Neural cell (in vitro differentiated cells): ENCODE results near the gene NDUFAF3. TPM values are rescaled to one million over a fixed set of nuclear protein-coding genes. Genes with fewer than 3 reads are reported as not detected.

Experiments
- H2AFZ ChIP-seq: fragments of 200-600, 300-800 bp; sonication (generic), shearing (Covaris generic); 2 replicates; pipeline ENCODE4 v1.6.0; 2014; ENCODE audit warnings: low read depth, mild to moderate bottlenecking, antibody characterized with exemption, low read length, moderate library complexity
- H3F3A ChIP-seq: fragments of 200-600 bp; shearing (Covaris generic); 2 replicates; pipeline ENCODE4 v1.6.1; 2016; ENCODE audit warnings: mild to moderate bottlenecking, moderate library complexity, mixed read lengths, antibody characterized with exemption, low read length; ENCODE audit not compliant: insufficient read depth, poor library complexity, severe bottlenecking
- H3K27ac ChIP-seq: fragments of 200-600, 300-800 bp; sonication (generic), shearing (Covaris generic); 2 replicates; pipeline ENCODE4 v1.5.1; 2014; ENCODE audit warnings: mild to moderate bottlenecking, low read length, moderate library complexity
- H3K27me3 ChIP-seq: fragments of 300-800, 200-600 bp; sonication (generic), shearing (Covaris generic); 2 replicates; pipeline ENCODE4 v1.6.0; 2014; ENCODE audit warnings: mild to moderate bottlenecking, low read depth, low read length, moderate library complexity; ENCODE audit not compliant: insufficient read depth
- H3K36me3 ChIP-seq: fragments of 300-800, 200-600 bp; sonication (generic), shearing (Covaris generic); 2 replicates; pipeline ENCODE4 v1.5.1; 2014; ENCODE audit warnings: mild to moderate bottlenecking, antibody characterized with exemption, low read length, moderate library complexity; ENCODE audit not compliant: insufficient read depth
- H3K4me2 ChIP-seq: fragments of 300-800, 200-600 bp; sonication (generic), shearing (Covaris generic); 2 replicates; pipeline ENCODE4 v1.6.0; 2014; ENCODE audit warnings: mild to moderate bottlenecking, low read length
- H3K4me3 ChIP-seq: fragments of 300-800, 200-600 bp; sonication (generic), shearing (Covaris generic); 2 replicates; pipeline ENCODE4 v1.5.1; 2014; ENCODE audit warnings: mild to moderate bottlenecking, low read length, moderate library complexity
- H3K79me2 ChIP-seq: fragments of 200-600 bp; shearing (Covaris generic); replicated peaks from 2 replicates; pipeline ENCODE4 v1.6.0; 2014; ENCODE audit warnings: mild to moderate bottlenecking, low read length, moderate library complexity; ENCODE audit not compliant: insufficient read depth
- H3K9ac ChIP-seq: fragments of 300-800, 200-600 bp; sonication (generic), shearing (Covaris generic); 2 replicates; pipeline ENCODE4 v1.6.1; 2016; ENCODE audit warnings: mild to moderate bottlenecking, low read length, mixed read lengths
- H3K9me2 ChIP-seq: fragments of 200-600 bp; shearing (Covaris generic); 2 replicates; pipeline ENCODE4 v1.6.1; 2016; ENCODE audit warnings: mild to moderate bottlenecking, low read length, mixed read lengths; ENCODE audit not compliant: insufficient read depth
- H3K9me3 ChIP-seq: fragments of 200-600, 300-800 bp; sonication (generic), shearing (Covaris generic); 2 replicates; pipeline ENCODE4 v1.6.1; 2016; ENCODE audit warnings: mild to moderate bottlenecking, mixed run types, low read length, moderate library complexity, mixed read lengths
- H4K20me1 ChIP-seq: fragments of 200-600 bp; shearing (Covaris generic); 2 replicates; pipeline ENCODE4 v1.6.1; 2016; ENCODE audit warnings: mild to moderate bottlenecking, mixed run types; ENCODE audit not compliant: insufficient read depth
- EP300 ChIP-seq: fragments of 450-650 bp; conservative IDR thresholded peaks from 2 replicates; pipeline ENCODE4 v1.6.1; 2014; ENCODE audit warnings: antibody characterized with exemption, mild to moderate bottlenecking, moderate library complexity; ENCODE audit not compliant: poor library complexity, severe bottlenecking
- EZH2 ChIP-seq: fragments of 200-600, 300-800 bp; shearing (Covaris generic), sonication (generic); IDR thresholded peaks from 2 replicates; pipeline ENCODE4 v1.6.1; 2014; ENCODE audit warnings: antibody characterized with exemption, low read length, borderline replicate concordance, mild to moderate bottlenecking; ENCODE audit not compliant: insufficient read depth, poor library complexity, severe bottlenecking
- MXI1 ChIP-seq: fragments of 450-650 bp; conservative IDR thresholded peaks from 2 replicates; pipeline ENCODE4 v1.6.1; 2014; ENCODE audit warnings: antibody characterized with exemption, mild to moderate bottlenecking; ENCODE audit not compliant: poor library complexity, severe bottlenecking
- POLR2AphosphoS5 ChIP-seq: IDR thresholded peaks from 2 replicates; pipeline ENCODE4 v1.6.1; 2012
- RAD21 ChIP-seq: fragments of 450-650 bp; conservative IDR thresholded peaks from 2 replicates; pipeline ENCODE4 v1.6.1; 2014; ENCODE audit warnings: antibody characterized with exemption, mild to moderate bottlenecking, moderate library complexity
- REST ChIP-seq: IDR thresholded peaks from 2 replicates; pipeline ENCODE4 v1.6.1; 2012; ENCODE audit warnings: borderline replicate concordance
- SMC3 ChIP-seq: fragments of 450-650 bp; conservative IDR thresholded peaks from 2 replicates; pipeline ENCODE4 v1.6.1; 2014; ENCODE audit warnings: antibody characterized with exemption, mild to moderate bottlenecking, moderate library complexity; ENCODE audit not compliant: poor library complexity
- TAF1 ChIP-seq: IDR thresholded peaks from 2 replicates; pipeline ENCODE4 v1.6.1; 2012; ENCODE audit warnings: low read depth
- polyA plus RNA-seq: library from polyadenylated mRNA; depleted of rRNA; stranded (reverse); fragments of >200 nt; gene quantifications from 2 replicates; pipeline ENCODE4 v1.2.3, GENCODE V29; 2014
- TF ChIP-seq, protein P1 (sequence below): fragments of 450-650 bp; IDR thresholded peaks from 2 replicates; pipeline ENCODE4 v1.5.1; 2014; ENCODE audit warnings: antibody characterized with exemption, mild to moderate bottlenecking, moderate library complexity; ENCODE audit not compliant: poor library complexity, severe bottlenecking

Gene NDUFAF3
- polyA plus RNA-seq, 1 donor from 2014 or later: 36.2 TPM

DNA sequence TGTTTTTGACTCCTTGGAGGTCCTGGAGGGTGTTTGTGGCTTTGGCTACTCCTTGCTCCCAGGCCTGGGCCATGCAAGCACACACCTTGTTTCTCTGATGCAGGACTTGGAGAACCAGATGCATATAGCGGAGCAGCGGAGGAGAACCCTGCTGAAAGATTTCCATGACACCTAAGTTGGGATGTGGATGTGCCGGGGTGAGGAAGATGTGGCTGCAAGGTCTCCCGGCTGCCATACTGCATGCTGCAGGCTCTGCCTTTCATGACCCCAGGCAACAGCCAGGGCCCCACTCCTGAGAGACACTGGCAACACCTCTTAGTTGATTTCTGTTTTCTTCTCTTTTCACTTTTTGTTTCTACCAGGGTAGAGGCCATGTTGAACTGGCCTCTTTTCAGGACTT lies 38.8 kb upstream of the NDUFAF3 start:
- H3K4me2 ChIP-seq: no peak overlapping the region
- H4K20me1 ChIP-seq: no peaks in the 10 kb centered on the region
- H3F3A ChIP-seq: no peaks in the 10 kb centered on the region
- H3K4me3 ChIP-seq: no peak overlapping the region
- no peaks in the 10 kb centered on the region for H3K9me2 ChIP-seq
- H3K27me3 ChIP-seq: no peaks in the 10 kb centered on the region
- H3K27ac ChIP-seq: no peak overlapping the region
- H2AFZ ChIP-seq: no peak overlapping the region
- H3K9ac ChIP-seq: no peak overlapping the region
- H3K79me2 ChIP-seq: no peaks in the 10 kb centered on the region
- no peak for TF ChIP-seq EP300
- TF ChIP-seq TAF1: no peak
- TF ChIP-seq RAD21: no peak
- no peaks in the 10 kb centered on the region for H3K36me3 ChIP-seq
- H3K9me3 ChIP-seq: no peaks in the 10 kb centered on the region

- H4K20me1 ChIP-seq: no peaks in the 10 kb centered on the region
- H3K4me2 ChIP-seq: no peak overlapping the region
- H3K9ac ChIP-seq: no peak overlapping the region
- H3K9me2 ChIP-seq: no peaks in the 10 kb centered on the region
- no peak overlapping the region for H2AFZ ChIP-seq
- TF ChIP-seq TAF1 (no peak), EZH2 (no peak), RAD21 (no peak), REST (no peak), EP300 (no peak), SMC3 (no peak), POLR2AphosphoS5 (no peak), MXI1 (no peak)
- TF ChIP-seq, protein P1, sequence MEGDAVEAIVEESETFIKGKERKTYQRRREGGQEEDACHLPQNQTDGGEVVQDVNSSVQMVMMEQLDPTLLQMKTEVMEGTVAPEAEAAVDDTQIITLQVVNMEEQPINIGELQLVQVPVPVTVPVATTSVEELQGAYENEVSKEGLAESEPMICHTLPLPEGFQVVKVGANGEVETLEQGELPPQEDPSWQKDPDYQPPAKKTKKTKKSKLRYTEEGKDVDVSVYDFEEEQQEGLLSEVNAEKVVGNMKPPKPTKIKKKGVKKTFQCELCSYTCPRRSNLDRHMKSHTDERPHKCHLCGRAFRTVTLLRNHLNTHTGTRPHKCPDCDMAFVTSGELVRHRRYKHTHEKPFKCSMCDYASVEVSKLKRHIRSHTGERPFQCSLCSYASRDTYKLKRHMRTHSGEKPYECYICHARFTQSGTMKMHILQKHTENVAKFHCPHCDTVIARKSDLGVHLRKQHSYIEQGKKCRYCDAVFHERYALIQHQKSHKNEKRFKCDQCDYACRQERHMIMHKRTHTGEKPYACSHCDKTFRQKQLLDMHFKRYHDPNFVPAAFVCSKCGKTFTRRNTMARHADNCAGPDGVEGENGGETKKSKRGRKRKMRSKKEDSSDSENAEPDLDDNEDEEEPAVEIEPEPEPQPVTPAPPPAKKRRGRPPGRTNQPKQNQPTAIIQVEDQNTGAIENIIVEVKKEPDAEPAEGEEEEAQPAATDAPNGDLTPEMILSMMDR: no peak
- H3K36me3 ChIP-seq: no peaks in the 10 kb centered on the region
- H3K79me2 ChIP-seq: no peaks in the 10 kb centered on the region
- H3K27ac ChIP-seq: no peak overlapping the region
- no peaks in the 10 kb centered on the region for H3K9me3 ChIP-seq
- no peak overlapping the region for H3K4me3 ChIP-seq
- H3F3A ChIP-seq: peaks cover 6% of the 10 kb centered on the region
- H3K27me3 ChIP-seq: no peaks in the 10 kb centered on the region
These were observed 37.3 kb upstream of the NDUFAF3 start for GRCh38 chr3:48984663-48985062.
